DOHH2 (cell line): Measurements from ENCODE around the gene NMT2.

ENCODE experiments used
- EZH2phosphoT487 ChIP-seq: fragments of 200-600 bp; sonication (generic); IDR thresholded peaks from 2 replicates; pipeline ENCODE4 v1.6.1; 2017; ENCODE audit warnings: borderline replicate concordance, mild to moderate bottlenecking, antibody characterized with exemption, low read length, moderate library complexity, mixed read lengths
- TF ChIP-seq, protein P1 (sequence below): fragments of 200-600 bp; sonication (generic); IDR thresholded peaks from one replicate; pipeline ENCODE4 v1.5.1; 2014; ENCODE audit warnings: antibody characterized with exemption, mild to moderate bottlenecking, low read depth, low read length; ENCODE audit not compliant: poor library complexity, severe bottlenecking

DNA sequence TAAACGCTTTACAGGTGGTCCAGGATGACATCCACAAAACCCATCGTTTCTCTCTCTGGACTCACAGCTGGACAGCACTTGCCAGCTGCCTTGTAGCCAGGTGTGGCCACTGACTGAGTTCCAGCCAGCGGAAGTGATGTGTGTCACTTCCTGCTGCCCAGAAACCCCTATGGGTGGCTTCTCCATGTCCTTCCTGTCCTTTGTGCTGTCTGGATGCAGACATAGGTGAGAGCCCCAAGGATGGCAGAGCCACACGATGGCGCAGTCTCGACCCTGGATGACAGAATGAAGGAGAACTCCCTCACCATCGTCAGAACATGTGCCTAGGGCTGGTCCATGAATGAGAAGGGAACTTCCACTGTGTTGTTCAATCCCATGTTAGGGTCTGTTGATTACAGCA is 22.1 kb downstream of the NMT2 start:
- TF ChIP-seq, protein P1, sequence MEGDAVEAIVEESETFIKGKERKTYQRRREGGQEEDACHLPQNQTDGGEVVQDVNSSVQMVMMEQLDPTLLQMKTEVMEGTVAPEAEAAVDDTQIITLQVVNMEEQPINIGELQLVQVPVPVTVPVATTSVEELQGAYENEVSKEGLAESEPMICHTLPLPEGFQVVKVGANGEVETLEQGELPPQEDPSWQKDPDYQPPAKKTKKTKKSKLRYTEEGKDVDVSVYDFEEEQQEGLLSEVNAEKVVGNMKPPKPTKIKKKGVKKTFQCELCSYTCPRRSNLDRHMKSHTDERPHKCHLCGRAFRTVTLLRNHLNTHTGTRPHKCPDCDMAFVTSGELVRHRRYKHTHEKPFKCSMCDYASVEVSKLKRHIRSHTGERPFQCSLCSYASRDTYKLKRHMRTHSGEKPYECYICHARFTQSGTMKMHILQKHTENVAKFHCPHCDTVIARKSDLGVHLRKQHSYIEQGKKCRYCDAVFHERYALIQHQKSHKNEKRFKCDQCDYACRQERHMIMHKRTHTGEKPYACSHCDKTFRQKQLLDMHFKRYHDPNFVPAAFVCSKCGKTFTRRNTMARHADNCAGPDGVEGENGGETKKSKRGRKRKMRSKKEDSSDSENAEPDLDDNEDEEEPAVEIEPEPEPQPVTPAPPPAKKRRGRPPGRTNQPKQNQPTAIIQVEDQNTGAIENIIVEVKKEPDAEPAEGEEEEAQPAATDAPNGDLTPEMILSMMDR = no peak
- TF ChIP-seq EZH2phosphoT487 = no peak
